Tibial artery (tissue), 4 donors: ENCODE results near the gene BUB3.

Source experiments
- DNase-seq, 2 donors: peaks; one replicate each; pipeline ENCODE4 v3.0.0-alpha.2; 2019
- H3K27ac ChIP-seq, 2 donors: fragments of 200-600 bp; sonication (generic) in 1 of 2; 1 replicate in 1 of 2; 2 replicates in 1 of 2; pipeline ENCODE4 v1.5.1; 2018 to 2019; ENCODE audit warnings: mild to moderate bottlenecking in 1 of 2
- H3K27me3 ChIP-seq, 2 donors: fragments of 200-600 bp; sonication (generic) in 1 of 2; one replicate each; pipeline versions ENCODE4 v1.5.1 to v1.6.0; 2016 to 2019
- H3K36me3 ChIP-seq, 3 donors: fragments of 200-600 bp; sonication (generic) in 2 of 3; one replicate each; pipeline ENCODE4 v1.5.1; 2016 to 2019; ENCODE audit warnings: mild to moderate bottlenecking in 2 of 3
- H3K4me1 ChIP-seq, 4 donors: fragments of 200-600 bp; sonication (generic) in 2 of 4; 1 replicate in 3 of 4; 2 replicates in 1 of 4; pipeline ENCODE4 v1.5.1; 2016 to 2019
- H3K4me3 ChIP-seq, 2 donors: fragments of 200-600 bp; sonication (generic) in 1 of 2; 1 replicate in 1 of 2; 2 replicates in 1 of 2; pipeline ENCODE4 v1.5.1; 2018 to 2019; ENCODE audit warnings: mild to moderate bottlenecking in 2 of 2
- H3K9me3 ChIP-seq, 3 donors: fragments of 200-600 bp; sonication (generic) in 1 of 3; one replicate each; pipeline ENCODE4 v1.5.1; 2016 to 2019
- intact Hi-C: fragments of 100-400 bp; cut with DNase I; formaldehyde crosslinking; loops from one replicate; pipeline ENCODE4 v1.15.0; 2023; ENCODE audit warnings: low total_unique reads
- TF ChIP-seq, protein P1 (sequence below), 2 experiments: fragments of 200-600 bp in 1 of 2; fragments of 450-650 bp in 1 of 2; IDR thresholded peaks; one replicate each; pipeline ENCODE4 v1.5.1; 2017 to 2019; ENCODE audit warnings: antibody characterized with exemption in 2 of 2, mild to moderate bottlenecking in 1 of 2, moderate library complexity in 1 of 2

The BUB3 gene

DNA sequence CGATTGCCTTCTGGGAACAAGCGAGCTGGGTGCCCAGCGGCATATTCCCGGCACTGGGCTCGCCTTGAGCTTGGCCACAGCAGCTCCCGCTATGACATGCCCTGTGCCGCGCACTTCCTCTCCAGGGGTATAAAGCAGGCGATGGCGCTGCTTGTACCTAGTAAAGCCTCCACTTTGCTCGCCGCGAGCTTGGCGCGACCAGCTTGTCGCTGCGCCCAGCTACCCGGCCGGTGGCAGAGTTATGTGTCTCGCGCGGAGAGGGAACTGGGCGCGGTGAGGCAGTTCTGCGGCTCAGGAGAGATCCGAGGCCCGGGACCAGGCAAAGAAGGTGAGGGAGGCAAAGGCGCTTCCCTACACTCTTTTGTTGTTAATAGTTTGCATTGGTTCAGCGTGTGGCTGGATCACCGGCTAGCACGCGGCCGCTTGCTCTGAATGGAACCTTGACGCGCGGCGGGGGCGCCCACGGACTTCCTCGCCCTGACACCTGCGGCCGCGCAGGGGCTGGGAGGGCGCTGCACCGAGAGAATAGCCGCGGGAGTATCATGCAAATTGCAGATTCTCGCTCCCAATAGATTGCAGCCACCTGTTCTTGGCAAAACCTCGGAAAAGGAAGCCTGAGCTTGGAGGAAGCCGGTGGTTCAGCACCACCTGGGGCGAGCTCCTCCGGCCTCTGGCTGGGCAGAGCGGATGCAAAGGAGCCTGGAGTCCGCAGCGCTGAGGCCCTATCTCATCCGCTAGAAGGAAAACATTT is 3.0 kb upstream of the BUB3 start:
- peaks cover 0 to 1% (median under 1%) of the 10 kb centered on the region in 3 donors for H3K36me3 ChIP-seq
- TF ChIP-seq, protein P1, sequence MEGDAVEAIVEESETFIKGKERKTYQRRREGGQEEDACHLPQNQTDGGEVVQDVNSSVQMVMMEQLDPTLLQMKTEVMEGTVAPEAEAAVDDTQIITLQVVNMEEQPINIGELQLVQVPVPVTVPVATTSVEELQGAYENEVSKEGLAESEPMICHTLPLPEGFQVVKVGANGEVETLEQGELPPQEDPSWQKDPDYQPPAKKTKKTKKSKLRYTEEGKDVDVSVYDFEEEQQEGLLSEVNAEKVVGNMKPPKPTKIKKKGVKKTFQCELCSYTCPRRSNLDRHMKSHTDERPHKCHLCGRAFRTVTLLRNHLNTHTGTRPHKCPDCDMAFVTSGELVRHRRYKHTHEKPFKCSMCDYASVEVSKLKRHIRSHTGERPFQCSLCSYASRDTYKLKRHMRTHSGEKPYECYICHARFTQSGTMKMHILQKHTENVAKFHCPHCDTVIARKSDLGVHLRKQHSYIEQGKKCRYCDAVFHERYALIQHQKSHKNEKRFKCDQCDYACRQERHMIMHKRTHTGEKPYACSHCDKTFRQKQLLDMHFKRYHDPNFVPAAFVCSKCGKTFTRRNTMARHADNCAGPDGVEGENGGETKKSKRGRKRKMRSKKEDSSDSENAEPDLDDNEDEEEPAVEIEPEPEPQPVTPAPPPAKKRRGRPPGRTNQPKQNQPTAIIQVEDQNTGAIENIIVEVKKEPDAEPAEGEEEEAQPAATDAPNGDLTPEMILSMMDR (IDR thresholded peaks at IDR 0.05), result no peak
- peaks cover 0 to 59% (median 52%) of the 10 kb centered on the region in 4 donors for H3K4me1 ChIP-seq
- peaks cover 0 to 73% of the 10 kb centered on the region in 2 donors for H3K27me3 ChIP-seq
- intact Hi-C loops, result loop anchor here (5.0 kb wide), 1 partner anchor 144 kb away; the partner anchor contains the start of genes ACADSB and IKZF5
- no peaks in the 10 kb centered on the region for H3K9me3 ChIP-seq
- DNase-seq, result no peak
- H3K27ac ChIP-seq, result no peak overlapping the region
- H3K4me3 ChIP-seq, result peak overlapping the region in 1 of 2 donors; percentile 23

DNA sequence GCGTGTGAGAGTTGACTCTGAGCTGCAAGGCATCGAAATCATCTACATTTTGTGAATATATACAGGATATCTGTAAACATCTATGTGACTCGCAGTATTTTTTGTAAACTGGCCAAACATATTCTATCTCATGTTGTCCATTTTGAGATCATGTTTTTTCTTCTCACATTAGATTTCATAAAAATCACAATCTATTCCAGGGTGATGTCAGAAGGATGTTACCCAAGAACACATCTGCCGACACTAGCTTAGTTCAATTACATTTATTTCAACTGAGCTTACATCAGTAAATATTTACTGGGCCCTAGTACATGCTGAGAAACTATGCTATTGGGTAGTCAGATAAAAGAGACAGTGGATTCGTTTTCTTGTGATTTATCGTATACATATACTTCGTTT is 2.5 kb upstream of the BUB3 start:
- intact Hi-C loops, result loop anchor here (5.0 kb wide), 1 partner anchor 144 kb away; the partner anchor contains the start of genes ACADSB and IKZF5
- Histone ChIP-seq H3K4me3 (no peak overlapping the region), H3K36me3 (peaks cover 4 to 6% (median 5%) of the 10 kb centered on the region in 3 donors), H3K27ac (no peak overlapping the region), H3K4me1 (peaks cover 0 to 59% (median 48%) of the 10 kb centered on the region in 4 donors), H3K9me3 (no peaks in the 10 kb centered on the region), H3K27me3 (peaks cover 0 to 67% of the 10 kb centered on the region in 2 donors)
- TF ChIP-seq, protein P1 (IDR thresholded peaks at IDR 0.05), result no peak
- no peak for DNase-seq

DNA sequence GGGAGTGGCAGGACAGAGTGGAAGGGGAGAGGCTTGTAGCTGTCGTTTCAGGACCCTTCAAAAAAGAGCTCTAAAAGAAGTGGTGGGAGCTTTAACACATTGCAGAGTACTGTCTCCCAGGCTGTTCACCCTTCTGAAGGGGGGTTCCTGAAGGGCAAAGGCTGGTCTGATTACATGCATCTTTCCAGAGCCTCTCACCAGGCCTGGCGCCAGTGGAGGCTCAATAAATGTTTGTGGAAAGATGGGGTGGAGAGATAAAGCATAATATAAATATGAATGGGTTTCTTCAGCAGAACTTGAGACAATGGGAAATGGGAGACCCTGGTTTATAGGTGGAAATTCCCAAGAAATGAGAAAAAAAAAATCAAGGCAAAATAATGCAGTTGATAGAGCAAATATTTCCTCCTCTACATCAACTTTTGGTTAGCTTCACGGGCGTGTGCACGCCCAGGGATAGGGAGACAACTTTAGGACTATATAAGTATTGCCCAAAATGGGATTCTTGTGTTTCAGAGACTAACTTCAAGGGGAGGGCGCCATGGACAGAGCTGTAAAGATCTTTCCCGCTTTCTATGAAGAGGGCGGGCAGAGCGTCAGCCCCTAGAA is 613 bp upstream of the BUB3 start:
- peaks cover 0 to 48% of the 10 kb centered on the region in 2 donors for H3K27me3 ChIP-seq
- H3K36me3 ChIP-seq, result peaks cover 10 to 21% (median 13%) of the 10 kb centered on the region in 3 donors
- peaks cover 0 to 50% (median 37%) of the 10 kb centered on the region in 4 donors for H3K4me1 ChIP-seq
- no peaks in the 10 kb centered on the region for H3K9me3 ChIP-seq
- DNase-seq, result no peak
- TF ChIP-seq, protein P1 (IDR thresholded peaks at IDR 0.05), result no peak
- no peak overlapping the region for H3K27ac ChIP-seq
- H3K4me3 ChIP-seq, result no peak overlapping the region
- intact Hi-C loops, result loop anchor here (5.0 kb wide), 1 partner anchor 146 kb away; the partner anchor contains the start of genes ACADSB and IKZF5

DNA sequence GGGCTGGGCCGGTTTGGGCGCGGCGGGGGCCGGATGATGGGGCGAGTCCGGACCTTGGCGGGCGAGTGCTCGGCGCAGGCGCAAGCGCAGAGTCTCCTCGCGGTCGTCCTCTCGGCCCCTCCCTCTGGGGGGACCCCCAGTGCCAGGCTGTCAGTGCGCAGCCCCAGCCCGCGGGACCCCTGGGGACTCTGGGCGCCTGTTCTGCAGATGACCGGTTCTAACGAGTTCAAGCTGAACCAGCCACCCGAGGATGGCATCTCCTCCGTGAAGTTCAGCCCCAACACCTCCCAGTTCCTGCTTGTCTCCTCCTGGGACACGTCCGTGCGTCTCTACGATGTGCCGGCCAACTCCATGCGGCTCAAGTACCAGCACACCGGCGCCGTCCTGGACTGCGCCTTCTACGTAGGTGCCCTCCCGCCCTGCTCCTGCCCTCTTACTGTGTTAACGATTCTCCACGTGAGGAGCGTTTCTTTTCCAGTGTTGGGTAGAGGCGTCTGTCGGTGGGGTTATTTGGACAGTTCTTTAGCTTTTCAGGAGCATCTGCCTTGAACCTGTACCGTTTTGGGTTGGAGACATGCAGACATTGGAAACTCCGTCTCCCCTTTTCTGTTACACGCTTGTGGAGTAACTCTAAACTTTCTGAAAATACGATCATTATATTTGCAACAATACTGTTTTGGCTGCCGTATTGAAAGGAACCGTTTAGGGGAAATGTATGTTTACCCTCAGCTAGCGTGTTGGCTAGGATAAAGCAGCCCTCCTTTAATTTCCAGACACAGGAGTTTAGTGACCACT is 706 bp downstream of the BUB3 start:
- H3K36me3 ChIP-seq, result peaks cover 10 to 23% (median 13%) of the 10 kb centered on the region in 3 donors
- no peaks in the 10 kb centered on the region for H3K9me3 ChIP-seq
- H3K27me3 ChIP-seq, result peaks cover 0 to 35% of the 10 kb centered on the region in 2 donors
- peak overlapping the region; percentile 89 to 93 for H3K27ac ChIP-seq
- TF ChIP-seq, protein P1 (IDR thresholded peaks at IDR 0.05), result no peak
- peak overlapping the region; percentile 95 to 96 for H3K4me3 ChIP-seq
- no peak for DNase-seq
- intact Hi-C loops, result loop anchor here (5.0 kb wide), 1 partner anchor 148 kb away; the partner anchor contains the start of genes ACADSB and IKZF5
- peaks cover 0 to 37% (median 26%) of the 10 kb centered on the region in 4 donors for H3K4me1 ChIP-seq

DNA sequence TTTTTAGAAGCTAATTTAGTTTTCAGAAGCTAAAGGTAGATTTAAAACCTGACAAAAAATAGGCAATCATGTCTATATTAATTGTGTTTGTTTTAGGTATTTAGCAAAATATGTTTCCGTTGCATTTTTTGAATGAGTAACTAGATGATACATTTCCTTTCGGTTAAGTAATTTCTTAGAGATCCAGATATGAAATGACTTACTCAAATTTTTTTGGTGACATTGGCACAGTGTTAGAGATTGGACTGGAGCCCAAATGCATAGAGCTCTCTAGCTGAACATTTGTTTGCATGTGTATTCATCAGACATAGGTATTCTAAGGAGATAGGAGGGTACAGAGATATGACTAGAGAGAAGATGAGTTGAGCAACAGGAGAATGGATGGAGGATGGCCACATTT is 1.9 kb downstream of the BUB3 start:
- DNase-seq, result no peak
- Histone ChIP-seq H3K9me3 (no peaks in the 10 kb centered on the region), H3K27ac (no peak overlapping the region), H3K4me1 (peaks cover 0 to 27% (median 16%) of the 10 kb centered on the region in 4 donors), H3K4me3 (no peak overlapping the region), H3K36me3 (peaks cover 10 to 35% (median 23%) of the 10 kb centered on the region in 3 donors), H3K27me3 (peaks cover 0 to 24% of the 10 kb centered on the region in 2 donors)
- TF ChIP-seq, protein P1 (IDR thresholded peaks at IDR 0.05), result no peak
- intact Hi-C loops, result no loop called here
